ENCODE data around the gene ZBTB7C.

DNA sequence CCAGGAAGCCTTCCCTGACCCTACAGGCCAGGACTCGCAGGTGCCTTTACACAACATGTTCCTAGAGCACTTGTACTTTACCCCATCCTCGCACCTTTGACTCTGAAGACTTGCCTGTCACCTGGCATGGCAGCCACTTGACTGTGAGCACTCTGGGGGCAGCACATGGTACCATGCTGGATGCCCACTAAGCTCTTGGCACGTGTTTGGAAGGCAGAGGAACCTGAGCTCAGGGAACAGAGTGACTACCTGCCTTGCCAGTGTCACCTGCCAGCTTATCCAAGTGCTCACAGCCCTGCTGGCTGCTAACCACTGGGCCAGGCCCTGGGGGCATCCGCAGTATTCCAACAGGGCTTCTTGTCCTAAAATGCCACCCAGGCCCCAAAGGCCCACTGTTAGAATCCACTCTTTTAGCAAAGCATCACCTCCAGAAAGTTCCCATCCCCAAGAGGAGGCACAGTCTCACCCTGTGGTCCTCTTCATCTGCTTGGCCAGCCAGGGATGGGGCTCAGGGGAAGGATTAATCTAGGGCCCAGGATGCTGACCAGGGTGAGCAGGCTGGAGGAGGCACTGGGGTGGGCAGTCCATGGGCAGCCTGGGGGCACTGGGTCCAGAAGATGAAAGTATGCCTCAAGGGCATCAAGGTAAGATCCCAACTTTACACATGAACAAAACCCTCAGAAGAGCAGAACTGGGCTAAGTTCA lies 57.0 kb downstream of the ZBTB7C start:
- TF ChIP-seq, protein P1, sequence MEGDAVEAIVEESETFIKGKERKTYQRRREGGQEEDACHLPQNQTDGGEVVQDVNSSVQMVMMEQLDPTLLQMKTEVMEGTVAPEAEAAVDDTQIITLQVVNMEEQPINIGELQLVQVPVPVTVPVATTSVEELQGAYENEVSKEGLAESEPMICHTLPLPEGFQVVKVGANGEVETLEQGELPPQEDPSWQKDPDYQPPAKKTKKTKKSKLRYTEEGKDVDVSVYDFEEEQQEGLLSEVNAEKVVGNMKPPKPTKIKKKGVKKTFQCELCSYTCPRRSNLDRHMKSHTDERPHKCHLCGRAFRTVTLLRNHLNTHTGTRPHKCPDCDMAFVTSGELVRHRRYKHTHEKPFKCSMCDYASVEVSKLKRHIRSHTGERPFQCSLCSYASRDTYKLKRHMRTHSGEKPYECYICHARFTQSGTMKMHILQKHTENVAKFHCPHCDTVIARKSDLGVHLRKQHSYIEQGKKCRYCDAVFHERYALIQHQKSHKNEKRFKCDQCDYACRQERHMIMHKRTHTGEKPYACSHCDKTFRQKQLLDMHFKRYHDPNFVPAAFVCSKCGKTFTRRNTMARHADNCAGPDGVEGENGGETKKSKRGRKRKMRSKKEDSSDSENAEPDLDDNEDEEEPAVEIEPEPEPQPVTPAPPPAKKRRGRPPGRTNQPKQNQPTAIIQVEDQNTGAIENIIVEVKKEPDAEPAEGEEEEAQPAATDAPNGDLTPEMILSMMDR (IDR thresholded peaks at IDR 0.05), result no peak
- no peak for TF ChIP-seq EZH2phosphoT487 (IDR thresholded peaks at IDR 0.05)
